ENCODE results near the gene MAN2A1.

- TF ChIP-seq CTCF (IDR thresholded peaks at IDR 0.05; ENCODE audit: poor library complexity, severe bottlenecking) (no peak), EP300 (conservative IDR thresholded peaks at IDR 0.05; ENCODE audit: poor library complexity, severe bottlenecking) (no peak), SMC3 (conservative IDR thresholded peaks at IDR 0.05; ENCODE audit: poor library complexity) (no peak), POLR2AphosphoS5 (IDR thresholded peaks at IDR 0.05) (no peak)
Measured at GRCh38 chr5:109826426-109826825, 136.7 kb downstream of the MAN2A1 start.

Data from neural cell (in vitro differentiated cells).